ENCODE results near the gene ACAT2.
"Not testable (repeated sequence)": the region's sequence is repeated elsewhere in the genome, so short reads cannot be mapped to it uniquely, and the experiment has no call there.

ACAT2 gene

GRCh38 chr6:159724778-159725177, 37.1 kb upstream of the ACAT2 start:
- TF ChIP-seq CTCF (IDR thresholded peaks at IDR 0.05; ENCODE audit: extremely low read depth, insufficient read depth, missing control alignments) = no peak
- in situ Hi-C loops (cut with MboI; ENCODE audit: low pct_unique_long_range_greater_than_20kb, low sequenced_read_pairs, unreplicated experiment) = loop anchor here (25.0 kb wide), 1 partner anchor 213 kb away; no protein-coding TSS in a partner anchor

GRCh38 chr6:159725208-159725607, 36.6 kb upstream of the ACAT2 start:
- DNase-seq (ENCODE audit: low spot score); in situ Hi-C loops (cut with MboI; ENCODE audit: low pct_unique_long_range_greater_than_20kb, low sequenced_read_pairs, unreplicated experiment): not testable (repeated sequence)

More at GRCh38 chr6:159724778-159725177, 37.1 kb upstream of the ACAT2 start:
- no peak for DNase-seq (ENCODE audit: low spot score)

- DNase-seq (ENCODE audit: low spot score) = no peak
- no peak for TF ChIP-seq CTCF (IDR thresholded peaks at IDR 0.05; ENCODE audit: extremely low read depth, insufficient read depth, missing control alignments)
- in situ Hi-C loops (cut with MboI; ENCODE audit: low pct_unique_long_range_greater_than_20kb, low sequenced_read_pairs, unreplicated experiment) = no loop called here
Observed at GRCh38 chr6:159726255-159726917, 35.5 kb upstream of the ACAT2 start.

GRCh38 chr6:159726918-159727716, 34.7 kb upstream of the ACAT2 start, which contains the start of gene WTAP:
WTAP (plus strand) TSS chr6:159727506; CDS start chr6:159736266, 8,760 bp downstream.
- peak; percentile 95 for DNase-seq (ENCODE audit: low spot score)
- in situ Hi-C loops (cut with MboI; ENCODE audit: low pct_unique_long_range_greater_than_20kb, low sequenced_read_pairs, unreplicated experiment) = no loop called here
- TF ChIP-seq CTCF (IDR thresholded peaks at IDR 0.05; ENCODE audit: extremely low read depth, insufficient read depth, missing control alignments) = no peak

- in situ Hi-C loops (cut with MboI; ENCODE audit: low pct_unique_long_range_greater_than_20kb, low sequenced_read_pairs, unreplicated experiment) = no loop called here
- no peak for TF ChIP-seq CTCF (IDR thresholded peaks at IDR 0.05; ENCODE audit: extremely low read depth, insufficient read depth, missing control alignments)
- peak; percentile 71 for DNase-seq (ENCODE audit: low spot score)
Observed at GRCh38 chr6:159727717-159728445, 34.0 kb upstream of the ACAT2 start.

GRCh38 chr6:159728531-159728964, 33.3 kb upstream of the ACAT2 start:
- no peak for TF ChIP-seq CTCF (IDR thresholded peaks at IDR 0.05; ENCODE audit: extremely low read depth, insufficient read depth, missing control alignments)
- no peak for DNase-seq (ENCODE audit: low spot score)
- in situ Hi-C loops (cut with MboI; ENCODE audit: low pct_unique_long_range_greater_than_20kb, low sequenced_read_pairs, unreplicated experiment) = no loop called here
